A673 (cell line): Measurements from ENCODE around the gene SWI5. TPM values are rescaled to one million over a fixed set of nuclear protein-coding genes. Genes with fewer than 3 reads are reported as not detected.

ENCODE experiments used
- BruUV-seq: library from RNA; stranded (reverse); fragments of 400-500 nt; replicated peaks from 2 replicates; lab custom pipeline; 2021; lab: Mats Ljungman, UMichigan
- CTCF ChIA-PET: fragments of 300-600 bp; sonication (Branson Sonifier 250); formaldehyde crosslinking; loops from one replicate; lab custom pipeline; 2022; ENCODE audit warnings: antibody characterized with exemption; lab: Charles Lee
- POLR2A ChIA-PET: fragments of 300-600 bp; sonication (Branson Sonifier 250); formaldehyde crosslinking; loops from one replicate; lab custom pipeline; 2022; ENCODE audit warnings: antibody characterized with exemption; ENCODE audit not compliant: low non-redundant PET; lab: Charles Lee
- DNase-seq: peaks from one replicate; pipeline ENCODE4 v3.0.0-alpha.2; 2015; ENCODE audit warnings: low spot score
- H3K27ac ChIP-seq: fragments of 200-600 bp; sonication (generic); 2 replicates; pipeline ENCODE4 v1.5.1; 2016; ENCODE audit warnings: mixed run types, low read depth, mild to moderate bottlenecking, mixed read lengths, antibody characterized with exemption, low read length; ENCODE audit not compliant: poor library complexity, severe bottlenecking
- H3K27me3 ChIP-seq: fragments of 200-600 bp; sonication (generic); replicated peaks from 2 replicates; pipeline ENCODE4 v1.6.1; 2017; ENCODE audit warnings: mixed run types, low read depth, mild to moderate bottlenecking, mixed read lengths, antibody characterized with exemption, low read length; ENCODE audit not compliant: insufficient read depth, poor library complexity
- H3K36me3 ChIP-seq: fragments of 200-600 bp; sonication (generic); 2 replicates; pipeline ENCODE4 v1.6.1; 2016; ENCODE audit warnings: mixed run types, mild to moderate bottlenecking, mixed read lengths, antibody characterized with exemption, low read length; ENCODE audit not compliant: insufficient read depth, poor library complexity, severe bottlenecking
- H3K4me1 ChIP-seq: fragments of 200-600 bp; sonication (generic); 2 replicates; pipeline ENCODE4 v1.6.1; 2017; ENCODE audit warnings: mixed run types, mild to moderate bottlenecking, mixed read lengths, antibody characterized with exemption, low read length; ENCODE audit not compliant: insufficient read depth, poor library complexity, severe bottlenecking
- H3K4me3 ChIP-seq: fragments of 200-600 bp; sonication (generic); 2 replicates; pipeline ENCODE4 v1.5.1; 2016; ENCODE audit warnings: low read depth, mixed run types, mild to moderate bottlenecking, mixed read lengths, low read length; ENCODE audit not compliant: poor library complexity, severe bottlenecking
- H3K9me3 ChIP-seq: fragments of 200-600 bp; sonication (generic); 2 replicates; pipeline ENCODE4 v1.6.1; 2016; ENCODE audit warnings: mixed run types, low read depth, mild to moderate bottlenecking, mixed read lengths, antibody characterized with exemption, low read length; ENCODE audit not compliant: poor library complexity, severe bottlenecking
- EZH2 ChIP-seq: fragments of 200-600 bp; sonication (generic); IDR thresholded peaks from 2 replicates; pipeline ENCODE4 v1.6.1; 2017; ENCODE audit warnings: borderline replicate concordance, low read depth, mild to moderate bottlenecking, mixed read lengths, antibody characterized with exemption, low read length; ENCODE audit not compliant: poor library complexity, severe bottlenecking
- intact Hi-C: fragments of 100-400 bp; cut with micrococcal nuclease; formaldehyde crosslinking; loops from one replicate; pipeline ENCODE4 v1.10.0; 2022; ENCODE audit not compliant: unreplicated experiment
- microRNA-seq: library from miRNA; unstranded; fragments of <30 nt; microRNA quantifications from one replicate; pipeline ENCODE4 v1.2.0, GENCODE V29; 2021
- total RNA-seq: library from RNA; stranded (reverse); gene quantifications from 2 replicates; pipeline ENCODE4 v1.2.3, GENCODE V29; 2021
- TF ChIP-seq, protein P1 (sequence below): fragments of 300-800, 200-600 bp; sonication (generic); conservative IDR thresholded peaks from 2 replicates; pipeline ENCODE4 v1.5.1; 2017; ENCODE audit warnings: low read depth, mild to moderate bottlenecking, antibody characterized with exemption, low read length, moderate library complexity, mixed read lengths

SWI5 gene
- total RNA-seq, 1 experiment from 2014 or later, result 19.0 TPM

DNA sequence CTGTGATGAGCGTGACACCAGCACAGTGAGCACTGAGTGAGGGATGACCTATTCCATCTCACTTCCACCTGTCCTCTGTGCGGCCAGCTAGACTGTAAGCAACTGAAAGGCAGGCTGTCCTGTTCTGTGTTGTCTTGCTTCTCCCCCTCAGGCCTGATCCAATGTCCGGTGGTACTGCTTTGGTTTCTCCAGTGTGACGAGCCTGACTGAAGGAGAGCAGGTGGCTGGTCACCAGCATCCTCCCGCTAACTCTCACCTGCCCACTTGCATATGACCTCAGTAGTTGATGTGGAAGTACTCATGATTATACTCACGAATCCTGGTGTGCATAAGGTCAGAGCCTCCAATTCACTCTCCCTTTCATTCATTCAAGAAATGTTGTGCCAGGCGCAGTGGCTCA is 61.9 kb downstream of the SWI5 start:
- no peak for DNase-seq
- Histone ChIP-seq H3K27me3 (no peaks in the 10 kb centered on the region), H3K27ac (no peak overlapping the region), H3K4me1 (peaks cover 5% of the 10 kb centered on the region), H3K9me3 (no peaks in the 10 kb centered on the region), H3K4me3 (no peak overlapping the region), H3K36me3 (peaks cover under 1% of the 10 kb centered on the region)
- CTCF ChIA-PET, result no interaction called here
- intact Hi-C loops, result no loop called here
- POLR2A ChIA-PET, result no interaction called here
- no TSS peak for BruUV-seq
- no peak for TF ChIP-seq EZH2
- TF ChIP-seq, protein P1, sequence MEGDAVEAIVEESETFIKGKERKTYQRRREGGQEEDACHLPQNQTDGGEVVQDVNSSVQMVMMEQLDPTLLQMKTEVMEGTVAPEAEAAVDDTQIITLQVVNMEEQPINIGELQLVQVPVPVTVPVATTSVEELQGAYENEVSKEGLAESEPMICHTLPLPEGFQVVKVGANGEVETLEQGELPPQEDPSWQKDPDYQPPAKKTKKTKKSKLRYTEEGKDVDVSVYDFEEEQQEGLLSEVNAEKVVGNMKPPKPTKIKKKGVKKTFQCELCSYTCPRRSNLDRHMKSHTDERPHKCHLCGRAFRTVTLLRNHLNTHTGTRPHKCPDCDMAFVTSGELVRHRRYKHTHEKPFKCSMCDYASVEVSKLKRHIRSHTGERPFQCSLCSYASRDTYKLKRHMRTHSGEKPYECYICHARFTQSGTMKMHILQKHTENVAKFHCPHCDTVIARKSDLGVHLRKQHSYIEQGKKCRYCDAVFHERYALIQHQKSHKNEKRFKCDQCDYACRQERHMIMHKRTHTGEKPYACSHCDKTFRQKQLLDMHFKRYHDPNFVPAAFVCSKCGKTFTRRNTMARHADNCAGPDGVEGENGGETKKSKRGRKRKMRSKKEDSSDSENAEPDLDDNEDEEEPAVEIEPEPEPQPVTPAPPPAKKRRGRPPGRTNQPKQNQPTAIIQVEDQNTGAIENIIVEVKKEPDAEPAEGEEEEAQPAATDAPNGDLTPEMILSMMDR, result no peak

Small RNAs within 50 kb of the gene (microRNA-seq; reads per million reads assigned to microRNA genes)
- gene MIR199B, result 20.0 reads per million, percentile 42 among the genes with 10 or more reads in this experiment
- gene MIR3154, result not detected

Other genes with a start within 250 kb of the SWI5 start
- gene NAIF1, start 209.0 kb upstream of the SWI5 start, total RNA-seq, result 9.3 and 10.8 TPM in 2 replicates
- 24.7 and 26.1 TPM in 2 replicates for gene SLC25A25, start 208.0 kb upstream of the SWI5 start, total RNA-seq
- gene PTGES2, start 148.5 kb upstream of the SWI5 start, total RNA-seq, result 120 and 122 TPM in 2 replicates
- gene LCN2, start 126.8 kb upstream of the SWI5 start, total RNA-seq, result not detected in 2 replicates
- 41.9 and 50.2 TPM in 2 replicates for gene BBLN, start 116.0 kb upstream of the SWI5 start, total RNA-seq
- gene CIZ1, start 84.7 kb upstream of the SWI5 start, total RNA-seq, result 158 and 161 TPM in 2 replicates
- gene DNM1, start 72.9 kb upstream of the SWI5 start, total RNA-seq, result 7.6 and 11.8 TPM in 2 replicates
- 87.0 and 105 TPM in 2 replicates for gene GOLGA2, start 269 bp upstream of the SWI5 start, total RNA-seq
- gene TRUB2, start 46.2 kb downstream of the SWI5 start, total RNA-seq, result 47.8 and 57.4 TPM in 2 replicates
- gene COQ4, start 46.6 kb downstream of the SWI5 start, total RNA-seq, result 58.2 and 62.8 TPM in 2 replicates
- gene SLC27A4, start 64.3 kb downstream of the SWI5 start, total RNA-seq, result 35.4 and 39.1 TPM in 2 replicates
- gene URM1, start 95.1 kb downstream of the SWI5 start, total RNA-seq, result 67.0 and 84.8 TPM in 2 replicates
- gene CERCAM, start 144.6 kb downstream of the SWI5 start, total RNA-seq, result 10.1 and 14.7 TPM in 2 replicates
- gene ODF2, start 179.7 kb downstream of the SWI5 start, total RNA-seq, result 80.6 and 83.1 TPM in 2 replicates
- 52.1 and 52.3 TPM in 2 replicates for gene GLE1, start 228.4 kb downstream of the SWI5 start, total RNA-seq